HepG2 (cell line): Measurements from ENCODE around the gene LAMB4. TPM values are rescaled to one million over a fixed set of nuclear protein-coding genes. Genes with fewer than 3 reads are reported as not detected.
A peak's percentile ranks its signal among the peaks of the same experiment; 100 is the strongest.

Experiments used
- ATAC-seq: fragments of 200-7000 bp; cut with Tn5 transposase; 3 replicates; pipeline ENCODE4 v1.9.1; 2020; ENCODE audit warnings: mild to moderate bottlenecking, moderate library complexity
- BruUV-seq: library from RNA; stranded (reverse); fragments of 400-500 nt; replicated peaks from 2 replicates; lab custom pipeline; 2021; lab: Mats Ljungman, UMichigan
- CTCF ChIA-PET: fragments of 300-600 bp; formaldehyde crosslinking; extraction: SDS; loops from one replicate; lab custom pipeline; 2021; ENCODE audit warnings: low total read pairs, inconsistent platforms, low intra/inter-chr PET ratio; lab: Yijun Ruan, JAX
- POLR2A ChIA-PET: fragments of 350-600 bp; sonication (Branson Sonifier 250); formaldehyde crosslinking; loops from one replicate; lab custom pipeline; 2020; ENCODE audit warnings: antibody characterized with exemption, inconsistent platforms; lab: Yijun Ruan, JAX
- DNase-seq: peaks from one replicate; pipeline ENCODE4 v3.0.0-alpha.2; 2015; ENCODE audit warnings: low spot score
- FAIRE-seq: peaks from 3 replicates; lab custom pipeline; 2011; peaks lifted over from hg19 to GRCh38; lab: Jason Lieb, UNC
- H2AFZ ChIP-seq: one replicate; pipeline ENCODE4 v1.6.1; 2011; ENCODE audit warnings: low read length, inconsistent platforms
- H3K27ac ChIP-seq: fragments of 300-600 bp; 3 replicates; pipeline ENCODE4 v1.8.0; 2011; ENCODE audit warnings: mixed run types, mild to moderate bottlenecking, mixed read lengths, low read length, inconsistent platforms; ENCODE audit not compliant: insufficient read depth; ENCODE audit errors: extremely low read length
- H3K27me3 ChIP-seq, 2 experiments: fragments of 200-600 bp in 1 of 2; 2 replicates in 1 of 2; 3 replicates in 1 of 2; pipeline versions ENCODE4 v1.6.0 to v1.8.0; 2011; ENCODE audit warnings: low read length in 2 of 2, mild to moderate bottlenecking in 2 of 2, moderate library complexity in 2 of 2, inconsistent platforms in 1 of 2; ENCODE audit not compliant: insufficient read depth in 2 of 2, control insufficient read depth in 1 of 2
- H3K36me3 ChIP-seq, 2 experiments: fragments of 200-600 bp in 1 of 2; replicated peaks in 1 of 2; 2 replicates in 1 of 2; 3 replicates in 1 of 2; pipeline versions ENCODE4 v1.5.1 to v1.8.0; 2011; ENCODE audit warnings: low read length in 2 of 2, inconsistent platforms in 1 of 2; ENCODE audit not compliant: insufficient read depth in 2 of 2, control insufficient read depth in 1 of 2
- H3K4me1 ChIP-seq: 2 replicates; pipeline ENCODE4 v1.5.1; 2012; ENCODE audit warnings: low read length, inconsistent platforms; ENCODE audit not compliant: insufficient read depth
- H3K4me2 ChIP-seq: 2 replicates; pipeline ENCODE4 v1.6.0; 2011; ENCODE audit warnings: low read depth, low read length, inconsistent platforms
- H3K4me3 ChIP-seq, 3 experiments: fragments of 200-600 bp in 1 of 3; sonication (generic), shearing (Covaris generic) in 1 of 3; replicated peaks in 1 of 3; 2 replicates each; pipeline ENCODE4 v1.5.1; 2011 to 2016; ENCODE audit warnings: low read length in 3 of 3, inconsistent platforms in 2 of 3, low read depth in 2 of 3, mild to moderate bottlenecking in 2 of 3, control low read depth in 1 of 3, mixed read lengths in 1 of 3; ENCODE audit not compliant: insufficient read depth in 1 of 3
- H3K79me2 ChIP-seq: one replicate; pipeline ENCODE4 v1.6.1; 2011; ENCODE audit warnings: low read length, inconsistent platforms; ENCODE audit not compliant: insufficient read depth
- H3K9ac ChIP-seq: 2 replicates; pipeline ENCODE4 v1.6.0; 2011; ENCODE audit warnings: mild to moderate bottlenecking, low read depth, low read length, inconsistent platforms; ENCODE audit not compliant: insufficient read depth
- H3K9me3 ChIP-seq: 2 replicates; pipeline ENCODE4 v1.5.1; 2012; ENCODE audit warnings: mild to moderate bottlenecking, low read length
- H4K20me1 ChIP-seq: 2 replicates; pipeline ENCODE4 v1.6.0; 2011; ENCODE audit warnings: inconsistent platforms, mild to moderate bottlenecking, low read length, moderate library complexity; ENCODE audit not compliant: insufficient read depth
- ELF1 ChIP-seq: sonication (generic); formaldehyde crosslinking; IDR thresholded peaks from 2 replicates; pipeline ENCODE4 v1.4.0; 2020; ENCODE audit warnings: missing genetic modification reagents
- ELF3 ChIP-seq: IDR thresholded peaks from 2 replicates; pipeline ENCODE4 v1.6.1; 2016; ENCODE audit warnings: missing genetic modification reagents, missing compliant biosample characterization
- FOXA3 ChIP-seq: IDR thresholded peaks from 2 replicates; pipeline ENCODE4 v1.6.1; 2016; ENCODE audit warnings: missing genetic modification reagents, missing compliant biosample characterization
- GABPA ChIP-seq, 2 experiments: IDR thresholded peaks; 2 replicates each; pipeline ENCODE4 v1.6.1; 2011 to 2016; ENCODE audit warnings: low read depth in 2 of 2, low read length in 1 of 2, missing biosample characterization in 1 of 2, missing genetic modification characterization in 1 of 2
- KDM1A ChIP-seq: IDR thresholded peaks from 2 replicates; pipeline ENCODE4 v1.6.1; 2016; ENCODE audit warnings: missing compliant biosample characterization
- MAFF ChIP-seq: IDR thresholded peaks from 2 replicates; pipeline ENCODE4 v1.6.1; 2011; ENCODE audit warnings: low read depth, low read length, improper control_type of control experiment
- NR2F6 ChIP-seq, 2 experiments: IDR thresholded peaks; 2 replicates each; pipeline ENCODE4 v1.6.1; 2016; ENCODE audit warnings: antibody characterized with exemption in 1 of 2, mild to moderate bottlenecking in 1 of 2
- NR3C1 ChIP-seq: sonication (generic); formaldehyde crosslinking; IDR thresholded peaks from 2 replicates; pipeline ENCODE4 v1.4.0; 2020; ENCODE audit warnings: missing genetic modification reagents
- RARA ChIP-seq: IDR thresholded peaks from 2 replicates; pipeline ENCODE4 v1.6.1; 2016; ENCODE audit warnings: missing genetic modification reagents, missing compliant biosample characterization
- SOX5 ChIP-seq: IDR thresholded peaks from 2 replicates; pipeline ENCODE4 v1.6.1; 2016; ENCODE audit warnings: borderline replicate concordance
- ZFYVE20 ChIP-seq: sonication (generic); formaldehyde crosslinking; IDR thresholded peaks from 2 replicates; pipeline ENCODE4 v1.8.0; 2023; ENCODE audit warnings: low read depth, mild to moderate bottlenecking, moderate library complexity, missing genetic modification reagents, borderline replicate concordance
- ZKSCAN1 ChIP-seq: fragments of 150-350 bp; IDR thresholded peaks from 2 replicates; pipeline ENCODE4 v1.6.1; 2014; ENCODE audit warnings: low read length
- ZNF292 ChIP-seq: sonication (generic); formaldehyde crosslinking; IDR thresholded peaks from 2 replicates; pipeline ENCODE4 v1.8.1; 2022; ENCODE audit warnings: mild to moderate bottlenecking, low read depth, missing genetic modification reagents, borderline replicate concordance
- ZNF549 ChIP-seq: sonication (generic); formaldehyde crosslinking; IDR thresholded peaks from 2 replicates; pipeline ENCODE4 v1.5.0; 2020; ENCODE audit warnings: missing genetic modification reagents
- ZNF776 ChIP-seq: sonication (generic); formaldehyde crosslinking; IDR thresholded peaks from 2 replicates; pipeline ENCODE4 v1.4.0; 2020; ENCODE audit warnings: mild to moderate bottlenecking, missing genetic modification reagents
- WGBS: methylation state at CpG from one replicate; pipeline ENCODE4 v1.1.6; 2017; ENCODE audit warnings: low lambda C conversion rate; 5-methylcytosine and 5-hydroxymethylcytosine counted together
- in situ Hi-C: cut with HindIII; loops from 2 replicates; pipeline ENCODE4 v1.10.0; 2017; ENCODE audit warnings: low pct_unique_long_range_greater_than_20kb; ENCODE audit not compliant: extremely low pct_ligation_motif_present
- intact Hi-C: fragments of 100-400 bp; cut with micrococcal nuclease; formaldehyde crosslinking; loops from one replicate; pipeline ENCODE4 v1.10.0; 2022; ENCODE audit not compliant: unreplicated experiment
- polyA plus RNA-seq, 8 experiments: library from polyadenylated mRNA; depleted of rRNA in 3 of 8; stranded (reverse) in 7 of 8; unstranded in 1 of 8; fragments of >200 nt; fragmentation: Illumina TruSeq in 4 of 8; extraction: Trizol in 4 of 8; gene quantifications; 2 replicates each; pipeline versions ENCODE4 v1.2.1 to v1.2.3, GENCODE V29; 2011 to 2016; ENCODE audit warnings: low read depth in 4 of 8, missing spikeins in 1 of 8, mixed read lengths in 1 of 8; ENCODE audit not compliant: insufficient read depth in 1 of 8
- total RNA-seq, 5 experiments: library from RNA; depleted of rRNA; stranded (reverse); fragments of >200 nt; fragmentation: Illumina TruSeq; extraction: Trizol; gene quantifications; 2 replicates each; pipeline ENCODE4 v1.2.3, GENCODE V29; 2016; ENCODE audit warnings: low read depth in 1 of 5
- TF ChIP-seq, protein P1 (sequence below): sonication (generic); formaldehyde crosslinking; IDR thresholded peaks from 2 replicates; pipeline ENCODE4 v1.5.0; 2020; ENCODE audit warnings: missing genetic modification reagents
- TF ChIP-seq, protein P2 (sequence below): sonication (generic); IDR thresholded peaks from 2 replicates; pipeline ENCODE4 v1.6.1; 2016; ENCODE audit warnings: low read depth, borderline replicate concordance
- TF ChIP-seq, protein P3 (sequence below): IDR thresholded peaks from 2 replicates; pipeline ENCODE4 v1.6.1; 2016; ENCODE audit warnings: low read depth, missing genetic modification reagents, missing compliant biosample characterization

The LAMB4 gene
- total and polyA plus RNA-seq, 2 of the 13 experiments (the other 11 are each of a cell fraction or from before 2014, with no cell fraction given), result 0.05 TPM; not detected in 1

- Histone ChIP-seq H4K20me1 (no peaks in the 10 kb centered on the region), H2AFZ (no peak overlapping the region), H3K4me1 (peaks cover 25% of the 10 kb centered on the region), H3K4me3 (no peak overlapping the region), H3K36me3 (no peaks in the 10 kb centered on the region), H3K9ac (no peak overlapping the region), H3K4me2 (no peak overlapping the region), H3K27ac (no peak overlapping the region), H3K9me3 (no peaks in the 10 kb centered on the region), H3K27me3 (no peaks in the 10 kb centered on the region), H3K79me2 (no peaks in the 10 kb centered on the region)
- ATAC-seq (peak; percentile 79), DNase-seq (peak; percentile 59), FAIRE-seq (peak; percentile 36)
- ChIA-PET POLR2A (no interaction called here), CTCF (no interaction called here)
- intact Hi-C loops, result loop anchor here (5.0 kb wide), 1 partner anchor 47 kb away; no protein-coding TSS in a partner anchor
- no TSS peak for BruUV-seq
- in situ Hi-C loops, result no loop called here
- 3% methylated on average over 3 of the region's 3 CpGs for WGBS
- TF ChIP-seq ZNF776, result no peak
- TF ChIP-seq ELF1, result no peak
- no peak for TF ChIP-seq KDM1A (CRISPR knock-in tag)
- TF ChIP-seq NR3C1 (CRISPR knock-in tag), result no peak
- TF ChIP-seq, protein P1, sequence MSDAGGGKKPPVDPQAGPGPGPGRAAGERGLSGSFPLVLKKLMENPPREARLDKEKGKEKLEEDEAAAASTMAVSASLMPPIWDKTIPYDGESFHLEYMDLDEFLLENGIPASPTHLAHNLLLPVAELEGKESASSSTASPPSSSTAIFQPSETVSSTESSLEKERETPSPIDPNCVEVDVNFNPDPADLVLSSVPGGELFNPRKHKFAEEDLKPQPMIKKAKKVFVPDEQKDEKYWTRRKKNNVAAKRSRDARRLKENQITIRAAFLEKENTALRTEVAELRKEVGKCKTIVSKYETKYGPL (CRISPR knock-in tag), result no peak
- TF ChIP-seq, protein P2, sequence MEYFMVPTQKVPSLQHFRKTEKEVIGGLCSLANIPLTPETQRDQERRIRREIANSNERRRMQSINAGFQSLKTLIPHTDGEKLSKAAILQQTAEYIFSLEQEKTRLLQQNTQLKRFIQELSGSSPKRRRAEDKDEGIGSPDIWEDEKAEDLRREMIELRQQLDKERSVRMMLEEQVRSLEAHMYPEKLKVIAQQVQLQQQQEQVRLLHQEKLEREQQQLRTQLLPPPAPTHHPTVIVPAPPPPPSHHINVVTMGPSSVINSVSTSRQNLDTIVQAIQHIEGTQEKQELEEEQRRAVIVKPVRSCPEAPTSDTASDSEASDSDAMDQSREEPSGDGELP, result no peak
- no peak for TF ChIP-seq NR2F6 (IDR thresholded peaks at IDR 0.05)
- TF ChIP-seq NR2F6 (CRISPR knock-in tag; IDR thresholded peaks at IDR 0.05), result 0 out of 2 replicates have a peak, but pooled peaks have one; percentile 8
- peak; percentile 80 for TF ChIP-seq FOXA3 (CRISPR knock-in tag)
- TF ChIP-seq MAFF, result no peak
- no peak for TF ChIP-seq ZKSCAN1
- TF ChIP-seq, protein P3, sequence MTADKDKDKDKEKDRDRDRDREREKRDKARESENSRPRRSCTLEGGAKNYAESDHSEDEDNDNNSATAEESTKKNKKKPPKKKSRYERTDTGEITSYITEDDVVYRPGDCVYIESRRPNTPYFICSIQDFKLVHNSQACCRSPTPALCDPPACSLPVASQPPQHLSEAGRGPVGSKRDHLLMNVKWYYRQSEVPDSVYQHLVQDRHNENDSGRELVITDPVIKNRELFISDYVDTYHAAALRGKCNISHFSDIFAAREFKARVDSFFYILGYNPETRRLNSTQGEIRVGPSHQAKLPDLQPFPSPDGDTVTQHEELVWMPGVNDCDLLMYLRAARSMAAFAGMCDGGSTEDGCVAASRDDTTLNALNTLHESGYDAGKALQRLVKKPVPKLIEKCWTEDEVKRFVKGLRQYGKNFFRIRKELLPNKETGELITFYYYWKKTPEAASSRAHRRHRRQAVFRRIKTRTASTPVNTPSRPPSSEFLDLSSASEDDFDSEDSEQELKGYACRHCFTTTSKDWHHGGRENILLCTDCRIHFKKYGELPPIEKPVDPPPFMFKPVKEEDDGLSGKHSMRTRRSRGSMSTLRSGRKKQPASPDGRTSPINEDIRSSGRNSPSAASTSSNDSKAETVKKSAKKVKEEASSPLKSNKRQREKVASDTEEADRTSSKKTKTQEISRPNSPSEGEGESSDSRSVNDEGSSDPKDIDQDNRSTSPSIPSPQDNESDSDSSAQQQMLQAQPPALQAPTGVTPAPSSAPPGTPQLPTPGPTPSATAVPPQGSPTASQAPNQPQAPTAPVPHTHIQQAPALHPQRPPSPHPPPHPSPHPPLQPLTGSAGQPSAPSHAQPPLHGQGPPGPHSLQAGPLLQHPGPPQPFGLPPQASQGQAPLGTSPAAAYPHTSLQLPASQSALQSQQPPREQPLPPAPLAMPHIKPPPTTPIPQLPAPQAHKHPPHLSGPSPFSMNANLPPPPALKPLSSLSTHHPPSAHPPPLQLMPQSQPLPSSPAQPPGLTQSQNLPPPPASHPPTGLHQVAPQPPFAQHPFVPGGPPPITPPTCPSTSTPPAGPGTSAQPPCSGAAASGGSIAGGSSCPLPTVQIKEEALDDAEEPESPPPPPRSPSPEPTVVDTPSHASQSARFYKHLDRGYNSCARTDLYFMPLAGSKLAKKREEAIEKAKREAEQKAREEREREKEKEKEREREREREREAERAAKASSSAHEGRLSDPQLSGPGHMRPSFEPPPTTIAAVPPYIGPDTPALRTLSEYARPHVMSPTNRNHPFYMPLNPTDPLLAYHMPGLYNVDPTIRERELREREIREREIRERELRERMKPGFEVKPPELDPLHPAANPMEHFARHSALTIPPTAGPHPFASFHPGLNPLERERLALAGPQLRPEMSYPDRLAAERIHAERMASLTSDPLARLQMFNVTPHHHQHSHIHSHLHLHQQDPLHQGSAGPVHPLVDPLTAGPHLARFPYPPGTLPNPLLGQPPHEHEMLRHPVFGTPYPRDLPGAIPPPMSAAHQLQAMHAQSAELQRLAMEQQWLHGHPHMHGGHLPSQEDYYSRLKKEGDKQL (CRISPR knock-in tag), result no peak
- TF ChIP-seq GABPA (IDR thresholded peaks at IDR 0.05; ENCODE audit: low read depth, low read length), result no peak
- TF ChIP-seq GABPA (CRISPR knock-in tag; IDR thresholded peaks at IDR 0.05; ENCODE audit: low read depth), result no peak
- peak; percentile 41; the same call in 1 of the 2 replicates for TF ChIP-seq ZNF292 (CRISPR knock-in tag)
- TF ChIP-seq ZFYVE20 (CRISPR knock-in tag), result no peak
- peak; percentile 45; the same call in 1 of the 2 replicates for TF ChIP-seq SOX5 (CRISPR knock-in tag)
- 0 out of 2 replicates have a peak, but pooled peaks have one; percentile 33 for TF ChIP-seq ELF3 (CRISPR knock-in tag)
- 0 out of 2 replicates have a peak, but pooled peaks have one; percentile 29 for TF ChIP-seq RARA
- TF ChIP-seq ZNF549 (CRISPR knock-in tag), result no peak
Observed at GRCh38 chr7:108049962-108050361, 80.2 kb downstream of the LAMB4 start.
